GM23248 (cell line): Measurements from ENCODE around the gene USP20.

Source experiments
- EZH2 ChIP-seq: fragments of 200-600 bp; sonication (generic); IDR thresholded peaks from 2 replicates; pipeline ENCODE4 v1.6.1; 2018; ENCODE audit warnings: antibody characterized with exemption, mild to moderate bottlenecking; ENCODE audit not compliant: insufficient read depth, poor library complexity, severe bottlenecking
- EZH2phosphoT487 ChIP-seq: fragments of 200-600 bp; sonication (generic); IDR thresholded peaks from 2 replicates; pipeline ENCODE4 v1.6.1; 2018; ENCODE audit warnings: antibody characterized with exemption, moderate library complexity, mild to moderate bottlenecking, low read depth; ENCODE audit not compliant: insufficient read depth

DNA sequence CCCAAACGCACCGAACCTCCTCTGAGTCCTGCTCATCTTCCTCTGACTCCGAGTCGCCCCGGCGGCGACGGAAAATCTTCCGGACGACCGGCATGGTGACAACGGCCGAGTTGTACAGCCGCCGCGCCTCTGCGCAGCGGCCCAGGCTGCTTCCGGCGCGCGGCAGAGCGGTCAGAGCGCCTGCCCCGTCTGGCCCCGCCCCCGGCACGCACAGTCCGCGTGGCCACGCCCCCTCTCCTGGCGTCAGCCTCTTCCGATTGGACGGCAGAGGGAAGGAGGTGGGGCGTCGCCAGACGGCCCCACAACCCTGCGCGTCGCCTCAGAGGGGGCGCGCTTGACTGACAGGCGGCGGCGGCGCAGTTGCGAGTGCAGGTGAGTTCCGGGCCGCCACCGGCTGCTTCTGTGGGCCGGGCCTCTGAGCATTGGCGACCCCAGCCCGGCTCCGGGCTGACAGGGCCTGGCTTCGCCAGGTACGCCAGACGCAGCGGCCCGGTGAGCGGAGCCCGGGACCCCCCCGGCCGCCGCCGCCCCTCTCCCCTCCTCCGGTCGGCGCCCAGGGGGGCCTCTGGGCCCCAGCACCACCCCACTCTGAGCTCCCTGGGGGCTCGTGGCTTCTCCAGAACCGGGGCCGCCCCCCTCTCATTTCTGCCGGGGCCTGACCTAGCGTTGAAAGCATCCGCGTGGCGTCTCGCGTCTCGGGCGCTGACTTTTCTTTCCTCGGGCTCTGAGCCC, at the start of gene USP20, which contains the start of gene C9orf78:
- TF ChIP-seq EZH2phosphoT487 (no peak), EZH2 (no peak)
